GM15510 (cell line): ENCODE measurements around the gene RRP15.

Experiments used
- POLR2A ChIP-seq: IDR thresholded peaks from 3 replicates; pipeline ENCODE4 v1.6.1; 2011; ENCODE audit warnings: borderline replicate concordance; ENCODE audit not compliant: insufficient read length; ENCODE audit errors: extremely low read depth

Gene RRP15

GRCh38 chr1:218362418-218363076, 77.5 kb downstream of the RRP15 start:
- TF ChIP-seq POLR2A: no peak

- TF ChIP-seq POLR2A: no peak
Measured at GRCh38 chr1:218363141-218363540, 78.0 kb downstream of the RRP15 start.

GRCh38 chr1:218364028-218364710, 79.1 kb downstream of the RRP15 start:
- no peak for TF ChIP-seq POLR2A

GRCh38 chr1:218365226-218365999, 80.3 kb downstream of the RRP15 start:
- TF ChIP-seq POLR2A: no peak

GRCh38 chr1:218366322-218367052, 81.4 kb downstream of the RRP15 start:
- TF ChIP-seq POLR2A: no peak

GRCh38 chr1:218367118-218367517, 82.0 kb downstream of the RRP15 start:
- TF ChIP-seq POLR2A: no peak

GRCh38 chr1:218368686-218369085, 83.6 kb downstream of the RRP15 start:
- TF ChIP-seq POLR2A: no peak

GRCh38 chr1:218369688-218370511, 84.8 kb downstream of the RRP15 start:
- TF ChIP-seq POLR2A: no peak

GRCh38 chr1:218371927-218372672, 87.0 kb downstream of the RRP15 start:
- TF ChIP-seq POLR2A: no peak

GRCh38 chr1:218374401-218375353, 89.6 kb downstream of the RRP15 start:
- TF ChIP-seq POLR2A: no peak

GRCh38 chr1:218376722-218377121, 91.6 kb downstream of the RRP15 start:
- TF ChIP-seq POLR2A: no peak

- no peak for TF ChIP-seq POLR2A
Measured at GRCh38 chr1:218377143-218377660, 92.1 kb downstream of the RRP15 start.

- TF ChIP-seq POLR2A: no peak
Measured at GRCh38 chr1:218380125-218380977, 95.3 kb downstream of the RRP15 start.
